Ishikawa (cell line): ENCODE results near the gene CCDC180.

Experiments used
- CEBPB ChIP-seq: IDR thresholded peaks from 2 replicates; pipeline ENCODE4 v1.6.1; 2012
- CREB1 ChIP-seq: IDR thresholded peaks from 2 replicates; pipeline ENCODE4 v1.6.1; 2012; ENCODE audit warnings: low read depth
- EGR1 ChIP-seq: IDR thresholded peaks from 2 replicates; pipeline ENCODE4 v1.6.1; 2012
- EP300 ChIP-seq: IDR thresholded peaks from 2 replicates; pipeline ENCODE4 v1.6.1; 2012; ENCODE audit warnings: borderline replicate concordance
- FOXM1 ChIP-seq: IDR thresholded peaks from 2 replicates; pipeline ENCODE4 v1.6.1; 2012; ENCODE audit warnings: low read depth, borderline replicate concordance
- MAX ChIP-seq: IDR thresholded peaks from 2 replicates; pipeline ENCODE4 v1.6.1; 2012
- NFIC ChIP-seq: IDR thresholded peaks from 2 replicates; pipeline ENCODE4 v1.6.1; 2012
- RAD21 ChIP-seq: IDR thresholded peaks from 2 replicates; pipeline ENCODE4 v1.6.1; 2012; ENCODE audit warnings: low read depth
- REST ChIP-seq: IDR thresholded peaks from 2 replicates; pipeline ENCODE4 v1.6.1; 2012; ENCODE audit warnings: low read depth, mild to moderate bottlenecking
- TAF1 ChIP-seq: IDR thresholded peaks from 2 replicates; pipeline ENCODE4 v1.6.1; 2012; ENCODE audit warnings: low read depth, mild to moderate bottlenecking
- TCF12 ChIP-seq: IDR thresholded peaks from 2 replicates; pipeline ENCODE4 v1.6.1; 2012; ENCODE audit warnings: low read depth
- TEAD4 ChIP-seq: IDR thresholded peaks from 2 replicates; pipeline ENCODE4 v1.6.1; 2012
- USF1 ChIP-seq: IDR thresholded peaks from 2 replicates; pipeline ENCODE4 v1.6.1; 2012
- YY1 ChIP-seq: IDR thresholded peaks from 2 replicates; pipeline ENCODE4 v1.6.1; 2012; ENCODE audit warnings: low read depth
- ZBTB7A ChIP-seq: IDR thresholded peaks from 2 replicates; pipeline ENCODE4 v1.6.1; 2012; ENCODE audit warnings: low read depth

CCDC180 gene

GRCh38 chr9:97313243-97313642 is 5.8 kb downstream of the CCDC180 start:
- TF ChIP-seq RAD21 (no peak), CREB1 (no peak), USF1 (no peak), MAX (no peak), EP300 (no peak), ZBTB7A (no peak), YY1 (no peak), CEBPB (no peak), TEAD4 (no peak), NFIC (no peak), TAF1 (no peak), FOXM1 (no peak), TCF12 (no peak), EGR1 (no peak)

GRCh38 chr9:97313746-97314145 is 6.3 kb downstream of the CCDC180 start:
- TF ChIP-seq REST = no peak
- TF ChIP-seq TAF1 = no peak
- TF ChIP-seq FOXM1 = no peak

GRCh38 chr9:97314503-97314902 is 7.0 kb downstream of the CCDC180 start:
- TF ChIP-seq TAF1 = no peak
- TF ChIP-seq FOXM1 = no peak
- no peak for TF ChIP-seq CREB1
- TF ChIP-seq USF1 = no peak
- no peak for TF ChIP-seq NFIC
- TF ChIP-seq RAD21 = no peak
- no peak for TF ChIP-seq TCF12
- no peak for TF ChIP-seq EP300
- no peak for TF ChIP-seq MAX
- no peak for TF ChIP-seq EGR1
- no peak for TF ChIP-seq REST
- no peak for TF ChIP-seq CEBPB
- no peak for TF ChIP-seq ZBTB7A
- TF ChIP-seq YY1 = no peak
- TF ChIP-seq TEAD4 = no peak

- TF ChIP-seq ZBTB7A (no peak), FOXM1 (no peak), CREB1 (no peak)
Observed at GRCh38 chr9:97315550-97315949, 8.1 kb downstream of the CCDC180 start.

GRCh38 chr9:97316904-97317303 is 9.4 kb downstream of the CCDC180 start:
- TF ChIP-seq EGR1 = peak; percentile 55
- TF ChIP-seq MAX = no peak
- peak; percentile 28; the same call in 1 of the 2 replicates for TF ChIP-seq REST
